Gastrocnemius medialis (tissue), 4 donors: ENCODE results near the gene APEH. TPM values are rescaled to one million over a fixed set of nuclear protein-coding genes. Genes with fewer than 3 reads are reported as not detected.

ENCODE experiments used
- ATAC-seq, 2 donors: fragments of 150-250 bp; one replicate each; pipeline ENCODE4 v1.9.1; 2016
- DNase-seq, 2 donors: peaks; one replicate each; pipeline ENCODE4 v3.0.0-alpha.2; 2019
- H3K27ac ChIP-seq, 4 donors: fragments of 200-600 bp; sonication (generic); 1 replicate in 1 of 4; 2 replicates in 3 of 4; pipeline ENCODE4 v1.5.1; 2016 to 2018; ENCODE audit warnings: mild to moderate bottlenecking in 2 of 4, moderate library complexity in 1 of 4
- H3K27me3 ChIP-seq, 3 donors: fragments of 200-600 bp; sonication (generic) in 2 of 3; 1 replicate in 1 of 3; 2 replicates in 2 of 3; pipeline versions ENCODE4 v1.5.1 to v1.6.0; 2016 to 2019; ENCODE audit warnings: mild to moderate bottlenecking in 1 of 3, moderate library complexity in 1 of 3
- H3K36me3 ChIP-seq, 2 donors: fragments of 200-600 bp; sonication (generic) in 1 of 2; one replicate each; pipeline ENCODE4 v1.5.1; 2017 to 2018
- H3K4me1 ChIP-seq, 2 donors: fragments of 200-600 bp; sonication (generic) in 1 of 2; one replicate each; pipeline ENCODE4 v1.5.1; 2016 to 2017; ENCODE audit warnings: mild to moderate bottlenecking in 2 of 2
- H3K4me3 ChIP-seq, 4 donors: fragments of 200-600 bp; sonication (generic) in 3 of 4; 1 replicate in 1 of 4; 2 replicates in 3 of 4; pipeline ENCODE4 v1.5.1; 2016 to 2019; ENCODE audit warnings: mild to moderate bottlenecking in 2 of 4
- H3K9me3 ChIP-seq, 3 donors: fragments of 200-600 bp; sonication (generic) in 2 of 3; 1 replicate in 1 of 3; 2 replicates in 2 of 3; pipeline ENCODE4 v1.5.1; 2016 to 2019
- CTCF ChIP-seq, 5 experiments: fragments of 450-650 bp in 3 of 5; fragments of 200-600 bp in 2 of 5; sonication (generic) in 2 of 5; IDR thresholded peaks in 4 of 5; conservative IDR thresholded peaks in 1 of 5; 1 replicate in 4 of 5; 2 replicates in 1 of 5; pipeline ENCODE4 v1.5.1; 2016 to 2019; ENCODE audit warnings: antibody characterized with exemption in 5 of 5, mild to moderate bottlenecking in 3 of 5, moderate library complexity in 3 of 5
- POLR2A ChIP-seq, 2 donors: fragments of 450-650 bp; IDR thresholded peaks; one replicate each; pipeline ENCODE4 v1.6.1; 2017; ENCODE audit warnings: antibody characterized with exemption in 2 of 2, mild to moderate bottlenecking in 2 of 2, moderate library complexity in 2 of 2
- in situ Hi-C, 4 donors: fragments of 200-750 bp; cut with MboI; loops; one replicate each; pipeline versions ENCODE4 v1.15.0 to v1.8.0; 2017; ENCODE audit warnings: low sequenced_read_pairs in 4 of 4
- intact Hi-C: fragments of 100-400 bp; cut with DNase I; formaldehyde crosslinking; loops from one replicate; pipeline ENCODE4 v1.15.1; 2023; ENCODE audit warnings: low total_unique reads
- total RNA-seq, 4 donors: library from RNA; depleted of rRNA; stranded (reverse); fragments of >200 nt; gene quantifications; one replicate each; pipeline versions ENCODE4 v1.1.0 to v1.2.3, GENCODE V29; 2016

APEH gene
- total RNA-seq, 4 donors from 2014 or later: 103 to 140 (median 108) TPM

GRCh38 chr3:49668414-49668797, 5.7 kb upstream of the APEH start:
- Histone ChIP-seq H3K9me3 (no peaks in the 10 kb centered on the region), H3K27ac (no peak overlapping the region), H3K4me3 (no peak overlapping the region), H3K27me3 (peaks cover 0 to 3% (median 0%) of the 10 kb centered on the region in 3 donors), H3K36me3 (no peaks in the 10 kb centered on the region), H3K4me1 (peaks cover 4% of the 10 kb centered on the region in 2 donors)
- TF ChIP-seq CTCF (IDR thresholded peaks at IDR 0.05 in 4 of 5, conservative IDR thresholded peaks at IDR 0.05 in 1 of 5) (no peak), POLR2A (IDR thresholded peaks at IDR 0.05) (no peak)
- ATAC-seq (no peak), DNase-seq (no peak)
- intact Hi-C loops: no loop called here
- in situ Hi-C loops: no loop called here

- intact Hi-C loops: no loop called here
- H3K4me1 ChIP-seq: peaks cover 5 to 6% of the 10 kb centered on the region in 2 donors
- ATAC-seq (no peak), DNase-seq (no peak)
- H3K4me3 ChIP-seq: no peak overlapping the region
- no peak for TF ChIP-seq CTCF (IDR thresholded peaks at IDR 0.05 in 4 of 5, conservative IDR thresholded peaks at IDR 0.05 in 1 of 5)
- no peak for TF ChIP-seq POLR2A (IDR thresholded peaks at IDR 0.05)
- no peak overlapping the region for H3K27ac ChIP-seq
- H3K27me3 ChIP-seq: peaks cover 0 to 3% (median 0%) of the 10 kb centered on the region in 3 donors
- H3K9me3 ChIP-seq: no peaks in the 10 kb centered on the region
- in situ Hi-C loops: no loop called here
- H3K36me3 ChIP-seq: no peaks in the 10 kb centered on the region
Observed at GRCh38 chr3:49668861-49669260, 5.3 kb upstream of the APEH start.

GRCh38 chr3:49669352-49669751, 4.8 kb upstream of the APEH start:
- Histone ChIP-seq H3K4me1 (peaks cover 5 to 6% of the 10 kb centered on the region in 2 donors), H3K27me3 (peaks cover 0 to 3% (median 0%) of the 10 kb centered on the region in 3 donors), H3K27ac (no peak overlapping the region), H3K9me3 (no peaks in the 10 kb centered on the region), H3K4me3 (no peak overlapping the region), H3K36me3 (no peaks in the 10 kb centered on the region)
- DNase-seq (no peak), ATAC-seq (no peak)
- no peak for TF ChIP-seq POLR2A (IDR thresholded peaks at IDR 0.05)
- intact Hi-C loops (no loop called here), in situ Hi-C loops (no loop called here)

GRCh38 chr3:49670940-49671290, 3.2 kb upstream of the APEH start:
- Histone ChIP-seq H3K27me3 (peaks cover 0 to 3% (median 0%) of the 10 kb centered on the region in 3 donors), H3K9me3 (no peaks in the 10 kb centered on the region), H3K4me1 (peaks cover 16 to 17% of the 10 kb centered on the region in 2 donors), H3K36me3 (peaks cover 0 to 4% of the 10 kb centered on the region in 2 donors), H3K27ac (no peak overlapping the region), H3K4me3 (no peak overlapping the region)
- ATAC-seq (no peak), DNase-seq (no peak)
- in situ Hi-C loops: loop anchor here (5.0 to 10.0 kb wide), 2 partner anchors 134 to 136 kb away; no protein-coding TSS in a partner anchor
- TF ChIP-seq CTCF (IDR thresholded peaks at IDR 0.05 in 4 of 5, conservative IDR thresholded peaks at IDR 0.05 in 1 of 5) (no peak), POLR2A (IDR thresholded peaks at IDR 0.05) (no peak)
- intact Hi-C loops: loop anchor here (1.0 to 5.0 kb wide), 4 partner anchors 199 to 649 kb away; partner anchors contain the start of genes DAG1, NDUFAF3 and QRICH1

- no peak overlapping the region for H3K4me3 ChIP-seq
- H3K36me3 ChIP-seq: peaks cover 0 to 11% of the 10 kb centered on the region in 2 donors
- no peak for TF ChIP-seq POLR2A (IDR thresholded peaks at IDR 0.05)
- peak; percentile 75 to 88 (median 86) for TF ChIP-seq CTCF (IDR thresholded peaks at IDR 0.05 in 4 of 5, conservative IDR thresholded peaks at IDR 0.05 in 1 of 5)
- H3K4me1 ChIP-seq: peaks cover 16 to 17% of the 10 kb centered on the region in 2 donors
- in situ Hi-C loops (loop anchor here (5.0 to 10.0 kb wide), 2 partner anchors 134 to 137 kb away; no protein-coding TSS in a partner anchor), intact Hi-C loops (loop anchor here (1.0 to 5.0 kb wide), 4 partner anchors 199 to 649 kb away; partner anchors contain the start of genes DAG1, NDUFAF3 and QRICH1)
- peak overlapping the region in 2 of 4 donors; percentile 7 to 41 for H3K27ac ChIP-seq
- peaks cover 0 to 3% (median 0%) of the 10 kb centered on the region in 3 donors for H3K27me3 ChIP-seq
- ATAC-seq (peak; percentile 31 to 37), DNase-seq (peak; percentile 35 to 73)
- H3K9me3 ChIP-seq: no peaks in the 10 kb centered on the region
Observed at GRCh38 chr3:49671291-49672288, 2.6 kb upstream of the APEH start.
